Measurements from ENCODE around the gene ZNF254. TPM values are rescaled to one million over a fixed set of nuclear protein-coding genes. Genes with fewer than 3 reads are reported as not detected.

Gene ZNF254
- total RNA-seq, 1 experiment from 2014 or later = 26.6 TPM

GRCh38 chr19:24049537-24049936 is 37.5 kb upstream of the ZNF254 start:
- no peak overlapping the region for H3K4me2 ChIP-seq (ENCODE audit: insufficient read depth, insufficient read length, low read length)

More at GRCh38 chr19:24049537-24049936, 37.5 kb upstream of the ZNF254 start:
- Histone ChIP-seq H2BK20ac (ENCODE audit: low read depth, low read length, poor library complexity, severe bottlenecking) (no peak overlapping the region), H3T11ph (ENCODE audit: low read length) (no peak overlapping the region), H3K9ac (ENCODE audit: extremely low read depth, insufficient read length, low read length) (no peak overlapping the region), H3K79me1 (ENCODE audit: insufficient read depth, low read depth, low read length, poor library complexity, severe bottlenecking) (peaks cover 2% of the 10 kb centered on the region), H3K14ac (ENCODE audit: insufficient read depth, low read length) (no peak overlapping the region), H3K9me3 (ENCODE audit: control insufficient read depth, low read depth, low read length) (no peaks in the 10 kb centered on the region), H2BK15ac (ENCODE audit: low read depth, low read length) (no peak overlapping the region), H3K23me2 (ENCODE audit: insufficient read length, low read depth, low read length, poor library complexity, severe bottlenecking) (no peaks in the 10 kb centered on the region), H4K20me1 (ENCODE audit: control insufficient read depth, insufficient read depth, insufficient read length) (no peaks in the 10 kb centered on the region), H4K5ac (ENCODE audit: insufficient read length, low read depth, low read length) (no peak overlapping the region), H3K27ac (ENCODE audit: insufficient read length, low read depth, low read length) (no peak overlapping the region), H2BK12ac (ENCODE audit: insufficient read length, low read depth, low read length) (no peak overlapping the region), H2AK5ac (ENCODE audit: insufficient read length, low read length) (no peak overlapping the region), H3K56ac (ENCODE audit: insufficient read length, low read depth, low read length) (no peak overlapping the region), H2BK5ac (ENCODE audit: insufficient read length, low read length) (no peak overlapping the region), H3K4me1 (ENCODE audit: insufficient read depth, low read length) (no peaks in the 10 kb centered on the region), H3K79me2 (ENCODE audit: insufficient read depth, low read length) (no peaks in the 10 kb centered on the region; the same call in 1 of the 2 replicates), H3K27me3 (ENCODE audit: insufficient read depth, low read length) (no peaks in the 10 kb centered on the region), H3K4ac (ENCODE audit: low read depth, low read length) (no peak overlapping the region), H4K8ac (replicated peaks; ENCODE audit: insufficient read length, low read depth, low read length) (no peak overlapping the region), H3K18ac (ENCODE audit: insufficient read length, low read depth, low read length) (no peak overlapping the region), H2BK120ac (ENCODE audit: low read depth, low read length, poor library complexity, severe bottlenecking) (no peak overlapping the region), H4K91ac (ENCODE audit: insufficient read length, low read depth, low read length) (no peak overlapping the region), H3K23ac (ENCODE audit: insufficient read length, low read depth, low read length) (no peak overlapping the region), H2AFZ (ENCODE audit: low read length) (no peak overlapping the region)
- no peak for TF ChIP-seq CTCF (conservative IDR thresholded peaks at IDR 0.05)
- no peak overlapping the region for H3K27ac Mint-ChIP-seq
- no peak overlapping the region for H3K4me3 Mint-ChIP-seq
- WGBS (ENCODE audit: extremely low coverage, insufficient read length, low lambda C conversion rate) = no CpG with 5 or more reads among the region's 1 CpG
- H3K36me3 Mint-ChIP-seq (ENCODE audit: insufficient read depth in 1 of 3, low read depth in 3 of 3) = peaks cover 73 to 92% (median 90%) of the 10 kb centered on the region in 3 experiments
- H3K27me3 Mint-ChIP-seq (ENCODE audit: low read depth) = no peaks in the 10 kb centered on the region
- no peaks in the 10 kb centered on the region for H3K4me1 Mint-ChIP-seq
- DNase-seq = no peak
- H3K9me3 Mint-ChIP-seq = no peaks in the 10 kb centered on the region; a peak in 1 of 5 replicates

Data from H9 (cell line).